AG10803 (cell line): ENCODE measurements around the gene HSDL2.
A peak's percentile ranks its signal among the peaks of the same experiment; 100 is the strongest.
"Not testable (repeated sequence)": the region's sequence is repeated elsewhere in the genome, so short reads cannot be mapped to it uniquely, and the experiment has no call there.

Source experiments
- DNase-seq: peaks from one replicate; pipeline ENCODE4 v3.0.0; 2010; ENCODE audit warnings: low read depth
- H3K4me3 ChIP-seq: 2 replicates; pipeline ENCODE4 v1.5.1; 2011; ENCODE audit warnings: mild to moderate bottlenecking, low read length, control low read depth
- TF ChIP-seq, protein P1 (sequence below): conservative IDR thresholded peaks from 2 replicates; pipeline ENCODE4 v1.5.1; 2011; ENCODE audit warnings: mild to moderate bottlenecking, low read length, control low read depth, inconsistent platforms

Gene HSDL2

DNA sequence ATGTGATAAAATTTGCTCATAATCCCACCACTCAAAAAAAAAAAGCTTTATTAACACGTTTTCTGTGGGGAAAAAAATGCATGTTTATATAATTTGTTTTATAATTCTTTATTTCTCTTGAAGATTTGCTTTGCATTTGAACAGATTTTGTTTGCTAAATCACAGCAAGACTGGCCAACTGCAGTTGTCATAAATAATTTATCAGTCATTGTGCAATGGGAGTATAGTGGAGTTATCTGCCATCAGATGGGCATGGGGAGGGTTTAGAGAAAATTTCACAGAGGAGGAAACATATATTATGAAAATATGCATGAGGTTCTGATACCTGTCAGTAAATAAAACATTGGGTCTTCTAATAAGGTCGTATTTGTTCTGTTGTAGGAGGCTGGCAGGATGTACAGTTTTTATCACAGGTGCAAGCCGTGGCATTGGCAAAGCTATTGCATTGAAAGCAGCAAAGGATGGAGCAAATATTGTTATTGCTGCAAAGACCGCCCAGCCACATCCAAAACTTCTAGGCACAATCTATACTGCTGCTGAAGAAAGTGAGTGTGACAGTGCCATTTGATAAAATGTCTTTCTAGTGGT is 23.8 kb downstream of the HSDL2 start:
- no peak for DNase-seq
- TF ChIP-seq, protein P1, sequence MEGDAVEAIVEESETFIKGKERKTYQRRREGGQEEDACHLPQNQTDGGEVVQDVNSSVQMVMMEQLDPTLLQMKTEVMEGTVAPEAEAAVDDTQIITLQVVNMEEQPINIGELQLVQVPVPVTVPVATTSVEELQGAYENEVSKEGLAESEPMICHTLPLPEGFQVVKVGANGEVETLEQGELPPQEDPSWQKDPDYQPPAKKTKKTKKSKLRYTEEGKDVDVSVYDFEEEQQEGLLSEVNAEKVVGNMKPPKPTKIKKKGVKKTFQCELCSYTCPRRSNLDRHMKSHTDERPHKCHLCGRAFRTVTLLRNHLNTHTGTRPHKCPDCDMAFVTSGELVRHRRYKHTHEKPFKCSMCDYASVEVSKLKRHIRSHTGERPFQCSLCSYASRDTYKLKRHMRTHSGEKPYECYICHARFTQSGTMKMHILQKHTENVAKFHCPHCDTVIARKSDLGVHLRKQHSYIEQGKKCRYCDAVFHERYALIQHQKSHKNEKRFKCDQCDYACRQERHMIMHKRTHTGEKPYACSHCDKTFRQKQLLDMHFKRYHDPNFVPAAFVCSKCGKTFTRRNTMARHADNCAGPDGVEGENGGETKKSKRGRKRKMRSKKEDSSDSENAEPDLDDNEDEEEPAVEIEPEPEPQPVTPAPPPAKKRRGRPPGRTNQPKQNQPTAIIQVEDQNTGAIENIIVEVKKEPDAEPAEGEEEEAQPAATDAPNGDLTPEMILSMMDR: no peak
- no peak overlapping the region for H3K4me3 ChIP-seq

DNA sequence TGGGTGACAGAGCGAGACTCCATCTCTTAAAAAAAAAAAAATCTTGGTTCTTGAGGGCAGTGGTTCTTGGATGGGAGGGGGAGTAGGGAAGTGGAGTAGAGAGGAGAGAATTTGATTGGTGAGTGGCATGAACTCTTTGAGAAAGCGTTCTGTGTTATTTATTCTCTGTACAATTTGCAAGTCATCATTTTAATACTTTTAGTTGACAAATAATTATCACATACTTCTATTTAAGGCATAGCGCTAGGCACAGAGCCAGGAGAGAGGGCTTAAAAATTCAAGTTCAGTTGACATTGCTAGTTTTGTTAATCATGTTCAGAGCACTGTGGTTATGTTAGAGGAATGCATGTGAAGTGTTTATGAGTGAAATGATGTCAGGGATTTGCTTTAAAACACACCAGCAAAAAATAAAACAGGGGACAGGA is 24.6 kb downstream of the HSDL2 start:
- peak; percentile 72 for DNase-seq
- no peak overlapping the region for H3K4me3 ChIP-seq
- TF ChIP-seq, protein P1: no peak

DNA sequence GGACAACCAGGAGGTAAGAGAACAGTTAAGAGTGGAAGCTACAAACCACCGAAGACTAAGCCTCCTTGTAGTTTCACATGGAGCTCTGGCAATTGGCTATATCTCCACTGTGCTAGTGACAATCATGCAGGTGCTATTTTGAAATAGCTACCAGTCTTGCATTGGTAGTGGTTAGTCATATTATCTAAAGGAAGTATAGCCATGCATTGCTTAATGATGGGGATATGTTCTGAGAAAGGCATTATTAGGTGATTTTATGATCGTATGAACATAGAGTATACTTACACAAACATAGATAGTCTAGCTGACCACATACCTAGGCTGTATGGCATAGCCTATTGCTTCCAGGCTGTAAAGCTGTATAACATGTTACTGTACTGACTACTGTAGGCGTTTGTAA is 28.4 kb downstream of the HSDL2 start:
- TF ChIP-seq, protein P1: no peak
- DNase-seq: no peak

DNA sequence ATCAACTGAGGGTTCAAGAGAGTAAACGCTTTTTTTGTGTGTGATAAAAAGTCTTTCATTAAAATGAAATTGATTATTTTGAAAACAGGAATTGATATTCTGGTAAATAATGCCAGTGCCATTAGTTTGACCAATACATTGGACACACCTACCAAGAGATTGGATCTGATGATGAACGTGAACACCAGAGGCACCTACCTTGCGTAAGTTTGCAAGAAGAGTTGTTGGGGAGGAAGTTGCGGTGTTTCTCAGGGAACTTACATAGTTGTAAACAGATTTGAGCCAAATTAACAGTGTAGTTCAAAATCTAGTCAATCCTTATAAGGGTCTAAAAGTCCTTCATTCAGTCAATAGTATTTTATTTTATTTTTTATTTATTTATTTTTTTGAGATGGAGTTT is 28.9 kb downstream of the HSDL2 start:
- TF ChIP-seq, protein P1: no peak
- H3K4me3 ChIP-seq: no peak overlapping the region
- no peak for DNase-seq

More for the DNA sequence above, 28.4 kb downstream of the HSDL2 start:
- H3K4me3 ChIP-seq: no peak overlapping the region

DNA sequence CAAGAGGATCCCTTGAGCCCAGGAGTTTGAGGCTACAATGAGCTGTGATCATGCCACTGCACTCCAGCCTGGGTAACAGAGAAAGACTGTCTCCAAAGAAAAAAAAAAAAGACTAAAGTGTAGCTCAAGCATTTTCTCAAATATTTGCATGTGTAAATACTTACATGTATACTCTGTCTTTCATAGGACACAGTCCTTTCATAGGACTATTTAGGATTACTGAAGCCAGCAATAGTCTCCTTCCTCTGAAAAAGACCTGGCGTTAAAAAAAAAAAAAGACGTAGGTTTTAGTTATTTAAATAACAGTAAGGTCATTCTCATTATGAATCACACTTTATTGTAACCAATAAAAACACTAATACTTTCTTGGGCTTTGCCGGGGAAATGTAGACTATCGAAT is 29.9 kb downstream of the HSDL2 start:
- no peak for DNase-seq
- TF ChIP-seq, protein P1: no peak
- no peak overlapping the region for H3K4me3 ChIP-seq

DNA sequence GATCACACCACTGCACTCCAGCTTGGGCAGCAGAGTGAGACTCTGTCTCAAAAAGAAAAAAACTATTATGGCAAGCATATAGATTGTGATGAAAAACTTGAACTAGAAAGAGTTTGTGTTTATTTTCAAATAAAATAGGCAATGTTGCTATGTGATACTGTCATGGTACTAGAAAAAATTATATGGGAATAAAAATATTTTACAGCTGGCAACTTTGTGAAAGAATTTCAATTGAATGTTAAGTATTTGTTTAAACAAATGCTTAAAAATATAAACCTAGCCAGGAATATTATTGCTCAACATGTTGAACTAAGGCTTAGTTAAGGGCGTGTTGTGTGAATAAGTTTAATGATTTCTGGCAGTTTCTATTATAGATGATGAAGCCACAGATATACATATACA is 31.7 kb downstream of the HSDL2 start:
- H3K4me3 ChIP-seq: no peak overlapping the region
- TF ChIP-seq, protein P1: no peak
- DNase-seq: peak; percentile 55

DNA sequence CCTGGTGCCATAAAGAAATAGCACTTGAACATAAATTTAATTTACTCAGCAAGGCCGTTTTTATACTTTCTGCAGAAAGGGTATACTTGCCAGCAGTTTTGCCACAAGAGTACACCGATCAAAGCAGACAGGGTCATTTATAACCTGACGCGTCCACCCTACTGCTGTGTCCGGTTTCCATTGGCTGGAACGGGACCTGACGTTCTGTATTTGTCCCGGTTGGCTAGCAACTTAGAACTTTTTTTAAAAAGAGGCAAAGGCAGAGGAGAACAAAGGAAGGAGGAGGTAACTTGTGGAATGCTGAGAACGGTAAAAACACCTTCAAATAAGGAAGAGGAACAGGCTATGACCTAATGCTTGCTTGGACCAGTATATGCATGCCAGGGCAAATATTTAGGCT is 33.8 kb downstream of the HSDL2 start:
- H3K4me3 ChIP-seq, DNase-seq: not testable (repeated sequence)

DNA sequence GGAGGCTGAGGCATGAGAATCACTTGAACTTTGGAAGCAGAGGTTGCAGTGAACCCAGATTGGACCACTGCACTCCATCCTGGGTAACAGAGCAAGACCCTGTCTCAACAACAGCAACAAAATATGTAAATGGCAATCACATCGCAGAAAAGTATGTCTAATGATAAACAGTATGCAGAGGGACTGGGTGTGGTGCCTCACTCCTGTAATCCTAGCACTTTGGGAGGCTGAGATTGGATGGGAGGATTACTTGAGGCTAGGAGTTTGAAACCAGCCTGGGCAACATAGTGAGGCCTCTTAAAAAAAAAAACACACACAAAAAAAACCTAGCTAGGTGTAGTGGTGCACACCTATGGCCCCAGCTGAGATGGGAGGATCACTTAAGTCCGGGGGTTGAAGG is 40.3 kb downstream of the HSDL2 start:
- no peak overlapping the region for H3K4me3 ChIP-seq
- TF ChIP-seq, protein P1: no peak
- no peak for DNase-seq
